WTC11 (cell line): ENCODE measurements around the gene XRCC1. TPM values are rescaled to one million over a fixed set of nuclear protein-coding genes. Genes with fewer than 3 reads are reported as not detected.
A peak's percentile ranks its signal among the peaks of the same experiment; 100 is the strongest.

ENCODE experiments used
- ATAC-seq: fragments of 200-7000 bp; cut with Tn5 transposase; 2 replicates; pipeline ENCODE4 v1.10.0; 2021; ENCODE audit warnings: mild to moderate bottlenecking, moderate library complexity
- CTCF ChIA-PET: fragments of 300-600 bp; sonication (Branson Sonifier 250); formaldehyde crosslinking; loops from one replicate; lab custom pipeline; 2021; ENCODE audit warnings: antibody characterized with exemption; lab: Charles Lee
- POLR2A ChIA-PET: fragments of 350-600 bp; sonication (Branson Sonifier 250); formaldehyde crosslinking; loops from one replicate; lab custom pipeline; 2021; ENCODE audit warnings: antibody characterized with exemption; lab: Charles Lee
- DNase-seq: peaks from one replicate; pipeline ENCODE4 v3.0.0; 2021; ENCODE audit warnings: low spot score
- H3K27ac Mint-ChIP-seq: 2 replicates; pipeline ENCODE4 v1.8.0; 2021; ENCODE audit warnings: mixed read lengths
- H3K27me3 Mint-ChIP-seq: 2 replicates; pipeline ENCODE4 v1.8.0; 2021; ENCODE audit warnings: low read depth, mild to moderate bottlenecking, moderate library complexity, mixed read lengths
- H3K36me3 Mint-ChIP-seq: 2 replicates; pipeline ENCODE4 v1.8.0; 2021; ENCODE audit warnings: mixed read lengths
- H3K4me1 Mint-ChIP-seq: 2 replicates; pipeline ENCODE4 v1.8.0; 2022; ENCODE audit warnings: mixed read lengths
- H3K4me3 Mint-ChIP-seq: 2 replicates; pipeline ENCODE4 v1.8.0; 2021; ENCODE audit warnings: mild to moderate bottlenecking, moderate library complexity, mixed read lengths
- H3K9me3 Mint-ChIP-seq: 2 replicates; pipeline ENCODE4 v1.8.0; 2021; ENCODE audit warnings: mixed read lengths
- ARID4B ChIP-seq: sonication (generic); formaldehyde crosslinking; IDR thresholded peaks from 2 replicates; pipeline ENCODE4 v1.8.0; 2023; ENCODE audit warnings: missing genetic modification reagents, mild to moderate bottlenecking, borderline replicate concordance
- ATF3 ChIP-seq: sonication (generic); formaldehyde crosslinking; conservative IDR thresholded peaks from 2 replicates; pipeline ENCODE4 v1.8.1; 2022; ENCODE audit warnings: mild to moderate bottlenecking, missing genetic modification reagents
- ATF6 ChIP-seq: sonication (generic); formaldehyde crosslinking; IDR thresholded peaks from 2 replicates; pipeline ENCODE4 v1.8.1; 2023; ENCODE audit warnings: mild to moderate bottlenecking, missing genetic modification reagents
- CREM ChIP-seq: sonication (generic); formaldehyde crosslinking; IDR thresholded peaks from 2 replicates; pipeline ENCODE4 v1.8.1; 2022; ENCODE audit warnings: mild to moderate bottlenecking, missing genetic modification reagents, moderate library complexity
- CTCF ChIP-seq: fragments of 200-600 bp; IDR thresholded peaks from 2 replicates; pipeline ENCODE4 v1.8.0; 2022; ENCODE audit warnings: antibody characterized with exemption
- E2F5 ChIP-seq: sonication (generic); formaldehyde crosslinking; IDR thresholded peaks from 2 replicates; pipeline ENCODE4 v1.8.1; 2022; ENCODE audit warnings: mild to moderate bottlenecking, moderate library complexity, missing genetic modification reagents
- FOXP1 ChIP-seq: sonication (generic); formaldehyde crosslinking; IDR thresholded peaks from 2 replicates; pipeline ENCODE4 v1.8.0; 2022; ENCODE audit warnings: missing genetic modification reagents, mild to moderate bottlenecking, moderate library complexity, borderline replicate concordance
- FOXP4 ChIP-seq: sonication (generic); formaldehyde crosslinking; IDR thresholded peaks from 2 replicates; pipeline ENCODE4 v1.8.0; 2022; ENCODE audit warnings: mild to moderate bottlenecking, missing genetic modification reagents
- GABPB1 ChIP-seq: sonication (generic); formaldehyde crosslinking; IDR thresholded peaks from 2 replicates; pipeline ENCODE4 v1.8.1; 2023; ENCODE audit warnings: mild to moderate bottlenecking, missing genetic modification reagents
- HMGXB4 ChIP-seq: sonication (generic); formaldehyde crosslinking; IDR thresholded peaks from 2 replicates; pipeline ENCODE4 v1.8.1; 2023; ENCODE audit warnings: mild to moderate bottlenecking, moderate library complexity, missing genetic modification reagents
- IRF2 ChIP-seq: sonication (generic); formaldehyde crosslinking; IDR thresholded peaks from 2 replicates; pipeline ENCODE4 v1.8.0; 2022; ENCODE audit warnings: low read depth, missing genetic modification reagents, borderline replicate concordance
- MAX ChIP-seq: sonication (generic); formaldehyde crosslinking; IDR thresholded peaks from 2 replicates; pipeline ENCODE4 v1.8.0; 2022; ENCODE audit warnings: mild to moderate bottlenecking, missing genetic modification reagents
- NR2C2 ChIP-seq: sonication (generic); formaldehyde crosslinking; IDR thresholded peaks from 2 replicates; pipeline ENCODE4 v1.8.0; 2022; ENCODE audit warnings: mild to moderate bottlenecking, missing genetic modification reagents
- OVOL2 ChIP-seq: fragments of 250-450 bp; sonication (Bioruptor Pico); IDR thresholded peaks from 2 replicates; pipeline ENCODE4 v1.9.0; 2021; ENCODE audit warnings: mild to moderate bottlenecking, borderline replicate concordance
- SMAD3 ChIP-seq: sonication (generic); formaldehyde crosslinking; IDR thresholded peaks from 2 replicates; pipeline ENCODE4 v1.8.0; 2022; ENCODE audit warnings: missing genetic modification reagents, mild to moderate bottlenecking, borderline replicate concordance
- SP1 ChIP-seq: sonication (generic); formaldehyde crosslinking; conservative IDR thresholded peaks from 2 replicates; pipeline ENCODE4 v1.8.1; 2022; ENCODE audit warnings: missing genetic modification reagents
- total RNA-seq: library from RNA; stranded (reverse); gene quantifications from 3 replicates; pipeline ENCODE4 v1.2.3, GENCODE V29; 2021

The XRCC1 gene
- total RNA-seq, 1 experiment from 2014 or later = 48.3 TPM

GRCh38 chr19:43527860-43528622 is 47.3 kb downstream of the XRCC1 start (continued):
- no peak for TF ChIP-seq ATF3 (CRISPR knock-in tag)
- no peak for TF ChIP-seq E2F5

GRCh38 chr19:43526884-43527859 is 48.2 kb downstream of the XRCC1 start, which contains the start of gene ETHE1:
ETHE1 (minus strand) TSS chr19:43527201; CDS start chr19:43527177, 24 bp downstream.
- POLR2A ChIA-PET = interaction anchor here (0.6 kb wide), 1 partner anchor 8 kb away, joined by 3 read pairs; no protein-coding TSS in a partner anchor
- H3K27ac Mint-ChIP-seq = no peak within 1 kb of the TSS
- H3K4me3 Mint-ChIP-seq = peak within 1 kb of the TSS; percentile 84
- CTCF ChIA-PET = interaction anchor here (0.6 to 4.9 kb wide), 10 partner anchors 8 to 136 kb away, joined by 3 to 25 read pairs (median 8); partner anchors contain the start of gene PHLDB3
- H3K4me1 Mint-ChIP-seq = peaks cover 15% of the 10 kb centered on the region
- ATAC-seq (peak; percentile 83), DNase-seq (peak; percentile 89)
- H3K27me3 Mint-ChIP-seq = peaks cover 46% of the 10 kb centered on the region
- no peaks in the 10 kb centered on the region for H3K9me3 Mint-ChIP-seq
- H3K36me3 Mint-ChIP-seq = no peaks in the 10 kb centered on the region
- TF ChIP-seq CREM (CRISPR knock-in tag) (peak; percentile 52; the same call in 1 of the 2 replicates), SMAD3 (CRISPR knock-in tag) (no peak), OVOL2 (CRISPR knock-in tag) (no peak), NR2C2 (peak; percentile 46; the same call in 1 of the 2 replicates), GABPB1 (CRISPR knock-in tag) (peak; percentile 56; the same call in 1 of the 2 replicates), ARID4B (CRISPR knock-in tag) (peak; percentile 84; the same call in 1 of the 2 replicates), FOXP4 (CRISPR knock-in tag) (0 out of 2 replicates have a peak, but pooled peaks have one; percentile 22), CTCF (no peak), ATF6 (CRISPR knock-in tag) (no peak), SP1 (peak; percentile 97), FOXP1 (CRISPR knock-in tag) (peak; percentile 67; the same call in 1 of the 2 replicates), MAX (peak; percentile 73; the same call in 1 of the 2 replicates), IRF2 (CRISPR knock-in tag) (no peak), HMGXB4 (peak; percentile 45; the same call in 1 of the 2 replicates)
